Adrenal gland (tissue), 12 donors: ENCODE data around the gene LRRC4C. TPM values are rescaled to one million over a fixed set of nuclear protein-coding genes. Genes with fewer than 3 reads are reported as not detected.

Source experiments
- DNase-seq, 7 donors: peaks; one replicate each; pipeline ENCODE4 v3.0.0-alpha.2; 2019 to 2020
- H3K27ac ChIP-seq, 5 donors: fragments of 200-600 bp; sonication (generic) in 4 of 5; 1 replicate in 3 of 5; 2 replicates in 2 of 5; pipeline versions ENCODE4 v1.5.1 to v1.8.0; 2016 to 2020; ENCODE audit warnings: mild to moderate bottlenecking in 1 of 5
- H3K27me3 ChIP-seq: fragments of 200-600 bp; 2 replicates; pipeline ENCODE4 v1.8.0; 2021
- H3K36me3 ChIP-seq, 2 donors: fragments of 200-600 bp; replicated peaks in 1 of 2; 1 replicate in 1 of 2; 2 replicates in 1 of 2; pipeline versions ENCODE4 v1.5.1 to v1.8.0; 2018 to 2022
- H3K4me1 ChIP-seq, 2 donors: fragments of 200-600 bp; replicated peaks in 1 of 2; 1 replicate in 1 of 2; 2 replicates in 1 of 2; pipeline versions ENCODE4 v1.5.1 to v1.8.0; 2018 to 2021
- H3K4me3 ChIP-seq, 4 donors: fragments of 200-600 bp; sonication (generic) in 3 of 4; one replicate each; pipeline ENCODE4 v1.5.1; 2016 to 2018
- H3K9me3 ChIP-seq, 3 donors: fragments of 200-600 bp; sonication (generic) in 1 of 3; replicated peaks in 1 of 3; 1 replicate in 2 of 3; 2 replicates in 1 of 3; pipeline versions ENCODE4 v1.5.1 to v1.8.0; 2016 to 2021
- CTCF ChIP-seq, 6 experiments: fragments of 450-650 bp in 4 of 6; fragments of 200-600 bp in 2 of 6; sonication (generic) in 1 of 6; IDR thresholded peaks; 1 replicate in 5 of 6; 2 replicates in 1 of 6; pipeline versions ENCODE4 v1.5.1 to v1.8.0; 2016 to 2021; ENCODE audit warnings: antibody characterized with exemption in 6 of 6, mild to moderate bottlenecking in 2 of 6, moderate library complexity in 1 of 6
- POLR2A ChIP-seq, 2 donors: fragments of 450-650 bp; IDR thresholded peaks; one replicate each; pipeline ENCODE4 v1.6.1; 2017; ENCODE audit warnings: antibody characterized with exemption in 2 of 2, mild to moderate bottlenecking in 2 of 2, moderate library complexity in 1 of 2
- WGBS, 4 donors: extraction: QIAGEN DNeasy Blood & Tissue Kit in 2 of 4; methylation state at CpG; one replicate each; pipeline versions ENCODE4 v1.1.5 to v1.1.7; 2013 to 2017; 5-methylcytosine and 5-hydroxymethylcytosine counted together
- intact Hi-C, 2 donors: fragments of 100-400 bp; cut with DNase I; formaldehyde crosslinking; loops; one replicate each; pipeline versions ENCODE4 v1.14.1 to v1.15.0; 2022 to 2023
- polyA plus RNA-seq, 3 donors: library from polyadenylated mRNA; stranded (reverse); fragments of 200-250 nt in 2 of 3; fragments of 350-450 nt in 1 of 3; fragmentation: Illumina TruSeq in 1 of 3; extraction: RNeasy Lipid Tissue Mini Kit (QIAGEN cat#74804) in 1 of 3; gene quantifications; one replicate each; pipeline ENCODE4 v1.2.3, GENCODE V29; 2013 to 2014
- total RNA-seq, 9 donors: library from RNA; depleted of rRNA in 4 of 9; stranded (reverse); fragments of >200 nt in 4 of 9; fragments of 120-200 nt in 1 of 9; fragmentation: NEBNext Ultra II Directional in 1 of 9; extraction: Animal tissue kit (Norgen Biotek cat#: 25700) in 1 of 9; gene quantifications; one replicate each; pipeline versions ENCODE4 v1.1.0 to v1.2.4, GENCODE V29; 2013 to 2023
- donor health status: healthy with polysubstance abuse.
- donor health status: Bipolar disorder and iron deficiency.
- donor health status: DM: yes; HTN: yes; CAD: no.
- donor health status: DM: no; HTN: no; CAD: no.
- donor health status: DM: no; HTN: no; CAD: no.
- donor health status: DM: yes; HTN: yes; CAD: no.

LRRC4C gene
- total and polyA plus RNA-seq, 12 donors = 1.0 to 10.6 (median 5.5) TPM

GRCh38 chr11:41457216-41458014 is 2.0 kb downstream of the LRRC4C start:
- no peaks in the 10 kb centered on the region for H3K4me1 ChIP-seq
- no peak overlapping the region for H3K4me3 ChIP-seq
- no peak overlapping the region for H3K27ac ChIP-seq
- intact Hi-C loops = no loop called here
- DNase-seq = no peak
- 50 to 55% (median 52%) methylated on average over 3 of the region's 3 CpGs for WGBS, 4 donors
- TF ChIP-seq CTCF (IDR thresholded peaks at IDR 0.05) = no peak
- no peak for TF ChIP-seq POLR2A (IDR thresholded peaks at IDR 0.05)
- no peaks in the 10 kb centered on the region for H3K9me3 ChIP-seq
- H3K36me3 ChIP-seq = no peaks in the 10 kb centered on the region
- no peaks in the 10 kb centered on the region for H3K27me3 ChIP-seq

GRCh38 chr11:41456269-41456668 is 3.2 kb downstream of the LRRC4C start:
- Histone ChIP-seq H3K4me3 (no peak overlapping the region), H3K36me3 (no peaks in the 10 kb centered on the region), H3K9me3 (no peaks in the 10 kb centered on the region), H3K4me1 (no peaks in the 10 kb centered on the region), H3K27ac (no peak overlapping the region), H3K27me3 (no peaks in the 10 kb centered on the region)
- no peak for DNase-seq
- WGBS, 4 donors = 50 to 54% (median 53%) methylated on average over 1 of the region's 1 CpG
- TF ChIP-seq CTCF (IDR thresholded peaks at IDR 0.05) = no peak
- TF ChIP-seq POLR2A (IDR thresholded peaks at IDR 0.05) = no peak
- intact Hi-C loops = no loop called here

- no peaks in the 10 kb centered on the region for H3K9me3 ChIP-seq
- no peak overlapping the region for H3K27ac ChIP-seq
- no peak for TF ChIP-seq POLR2A (IDR thresholded peaks at IDR 0.05)
- TF ChIP-seq CTCF (IDR thresholded peaks at IDR 0.05) = no peak
- intact Hi-C loops = no loop called here
- no peak for DNase-seq
- H3K27me3 ChIP-seq = no peaks in the 10 kb centered on the region
- WGBS, 4 donors = 65 to 78% (median 70%) methylated on average over 3 of the region's 3 CpGs
- H3K4me3 ChIP-seq = no peak overlapping the region
- H3K4me1 ChIP-seq = no peaks in the 10 kb centered on the region
- H3K36me3 ChIP-seq = no peaks in the 10 kb centered on the region
Measured at GRCh38 chr11:41451011-41451410, 8.4 kb downstream of the LRRC4C start.

GRCh38 chr11:41449483-41450050 is 9.9 kb downstream of the LRRC4C start:
- Histone ChIP-seq H3K27me3 (no peaks in the 10 kb centered on the region), H3K9me3 (no peaks in the 10 kb centered on the region), H3K4me3 (no peak overlapping the region), H3K4me1 (no peaks in the 10 kb centered on the region), H3K27ac (no peak overlapping the region), H3K36me3 (no peaks in the 10 kb centered on the region)
- WGBS, 4 donors = 72 to 88% (median 77%) methylated on average over 2 of the region's 2 CpGs
- DNase-seq = no peak
- TF ChIP-seq POLR2A (IDR thresholded peaks at IDR 0.05) (no peak), CTCF (IDR thresholded peaks at IDR 0.05) (no peak)
- intact Hi-C loops = no loop called here
